Heart right ventricle (tissue), 16 donors: ENCODE results near the gene DBN1. TPM values are rescaled to one million over a fixed set of nuclear protein-coding genes. Genes with fewer than 3 reads are reported as not detected.
A peak's percentile ranks its signal among the peaks of the same experiment; 100 is the strongest.

Experiments
- ATAC-seq, 8 donors: fragments of 200-7000 bp; cut with Tn5 transposase; one replicate each; pipeline ENCODE4 v1.9.1; 2020; ENCODE audit warnings: mild to moderate bottlenecking in 8 of 8, moderate library complexity in 8 of 8, moderate number of reproducible peaks in 1 of 8
- DNase-seq, 2 donors: peaks; one replicate each; pipeline ENCODE4 v3.0.0-alpha.2; 2020
- H3K27ac ChIP-seq, 10 donors: fragments of 200-600 bp; sonication (generic) in 2 of 10; one replicate each; pipeline versions ENCODE4 v1.5.0 to v1.8.0; 2020 to 2022; ENCODE audit warnings: mild to moderate bottlenecking in 3 of 10
- H3K27me3 ChIP-seq, 7 donors: fragments of 200-600 bp; one replicate each; pipeline ENCODE4 v1.8.0; 2021 to 2022; ENCODE audit warnings: mild to moderate bottlenecking in 2 of 7
- H3K36me3 ChIP-seq, 9 donors: fragments of 200-600 bp; sonication (generic) in 1 of 9; one replicate each; pipeline versions ENCODE4 v1.5.0 to v1.8.0; 2020 to 2022; ENCODE audit warnings: mild to moderate bottlenecking in 2 of 9
- H3K4me1 ChIP-seq, 9 donors: fragments of 200-600 bp; sonication (generic) in 1 of 9; one replicate each; pipeline versions ENCODE4 v1.5.0 to v1.8.0; 2020 to 2022; ENCODE audit warnings: mild to moderate bottlenecking in 4 of 9
- H3K4me3 ChIP-seq, 10 donors: fragments of 200-600 bp; sonication (generic) in 2 of 10; one replicate each; pipeline versions ENCODE4 v1.5.0 to v1.8.0; 2020 to 2022; ENCODE audit warnings: mild to moderate bottlenecking in 7 of 10, moderate library complexity in 2 of 10
- H3K9me3 ChIP-seq, 11 donors: fragments of 200-600 bp in 10 of 11; sonication (generic) in 2 of 11; one replicate each; pipeline versions ENCODE4 v1.5.0 to v1.8.0; 2013 to 2022; ENCODE audit warnings: mild to moderate bottlenecking in 2 of 11, control low read depth in 1 of 11, moderate library complexity in 1 of 11
- WGBS, 2 donors: extraction: QIAGEN DNeasy Blood & Tissue Kit; methylation state at CpG; one replicate each; pipeline ENCODE4 v1.1.7; 2013; ENCODE audit warnings: inconsistent platforms in 1 of 2; 5-methylcytosine and 5-hydroxymethylcytosine counted together
- intact Hi-C, 10 donors: fragments of 100-400 bp; cut with DNase I; formaldehyde crosslinking; loops; one replicate each; pipeline versions ENCODE4 v1.11.1 to v1.14.2; 2022
- polyA plus RNA-seq, 2 donors: library from polyadenylated mRNA; stranded (reverse); fragments of 200-250 nt; gene quantifications; one replicate each; pipeline ENCODE4 v1.2.3, GENCODE V29; 2013
- total RNA-seq, 10 donors: library from RNA; stranded (reverse); fragmentation: NEBNext Ultra II Directional in 3 of 10; extraction: Animal tissue kit (Norgen Biotek cat#: 25700) in 3 of 10; gene quantifications; one replicate each; pipeline versions ENCODE4 v1.2.1 to v1.2.4, GENCODE V29; 2021 to 2023
- TF ChIP-seq, protein P1 (sequence below), 9 donors: fragments of 200-600 bp; sonication (generic) in 2 of 9; IDR thresholded peaks; one replicate each; pipeline versions ENCODE4 v1.5.0 to v1.8.0; 2021 to 2022; ENCODE audit warnings: antibody characterized with exemption in 9 of 9, mild to moderate bottlenecking in 5 of 9, moderate library complexity in 1 of 9
- donor health status: Arrhythmogenic right ventricular cardiomyopathy.
- donor health status: ischemic (EF 13 %, LVEDD 7.1; RV severe dilation, severe dysfunction).
- donor health status: healthy with polysubstance abuse.
- donor health status: DM: no; HTN: yes; CAD: no.
- donor health status: DM: no; HTN: no; CAD: no.
- donor health status: ischemic (EF 25% LVEDD 6.9; RV normal size, moderate dysfunction).
- donor health status: ischemic (EF 25% LVEDD 5.7; RV mildly dilated, moderate dysfunction).
- donor health status: healthy.
- donor health status: DM: yes; HTN: yes; CAD: no.
- donor health status: Ischemic cardiomyopathy.
- donor health status: ischemic (EF 35%, LVEDD 5.7; RV mildly dilated, moderate dysfunction).
- donor health status: nonischemic (EF 11% LVEDD 7.7; RV severe dilation, severe dysfunction).
- donor health status: DM: yes; HTN: yes; CAD: no.
- donor health status: PGD.
- donor health status: ischemic (EF 29% LVEDD 5.4; RV normal size, mild dysfunction).
- donor health status: nonischemic (EF 23%, LVEDD 6.1; RV moderate dilation, normal function).

DBN1 gene
- total and polyA plus RNA-seq, 12 donors: 13.1 to 52.9 (median 19.4) TPM

GRCh38 chr5:177496070-177496726 lies 22.8 kb upstream of the DBN1 start:
- Histone ChIP-seq H3K27me3 (no peaks in the 10 kb centered on the region), H3K27ac (peak overlapping the region; percentile 81 to 98 (median 94)), H3K36me3 (peaks cover 0 to 37% (median 10%) of the 10 kb centered on the region in 9 donors), H3K9me3 (no peaks in the 10 kb centered on the region), H3K4me3 (peak overlapping the region; percentile 23 to 93 (median 90)), H3K4me1 (peaks cover 15 to 78% (median 62%) of the 10 kb centered on the region in 9 donors)
- WGBS, 2 donors: 12 to 28% methylated on average over 12 of the region's 12 CpGs
- ATAC-seq: peak in 1 of 8 donors; percentile 0
- intact Hi-C loops: loop anchor here in 5 of 10 donors (2.0 to 10.0 kb wide), 6 partner anchors 39 to 184 kb away; partner anchors contain the start of genes MXD3 (in 2 of the 5) and GRK6 (in 1 of the 5)
- DNase-seq: no peak
- TF ChIP-seq, protein P1, sequence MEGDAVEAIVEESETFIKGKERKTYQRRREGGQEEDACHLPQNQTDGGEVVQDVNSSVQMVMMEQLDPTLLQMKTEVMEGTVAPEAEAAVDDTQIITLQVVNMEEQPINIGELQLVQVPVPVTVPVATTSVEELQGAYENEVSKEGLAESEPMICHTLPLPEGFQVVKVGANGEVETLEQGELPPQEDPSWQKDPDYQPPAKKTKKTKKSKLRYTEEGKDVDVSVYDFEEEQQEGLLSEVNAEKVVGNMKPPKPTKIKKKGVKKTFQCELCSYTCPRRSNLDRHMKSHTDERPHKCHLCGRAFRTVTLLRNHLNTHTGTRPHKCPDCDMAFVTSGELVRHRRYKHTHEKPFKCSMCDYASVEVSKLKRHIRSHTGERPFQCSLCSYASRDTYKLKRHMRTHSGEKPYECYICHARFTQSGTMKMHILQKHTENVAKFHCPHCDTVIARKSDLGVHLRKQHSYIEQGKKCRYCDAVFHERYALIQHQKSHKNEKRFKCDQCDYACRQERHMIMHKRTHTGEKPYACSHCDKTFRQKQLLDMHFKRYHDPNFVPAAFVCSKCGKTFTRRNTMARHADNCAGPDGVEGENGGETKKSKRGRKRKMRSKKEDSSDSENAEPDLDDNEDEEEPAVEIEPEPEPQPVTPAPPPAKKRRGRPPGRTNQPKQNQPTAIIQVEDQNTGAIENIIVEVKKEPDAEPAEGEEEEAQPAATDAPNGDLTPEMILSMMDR (IDR thresholded peaks at IDR 0.05): peak in 1 of 9 donors; percentile 20

DNA sequence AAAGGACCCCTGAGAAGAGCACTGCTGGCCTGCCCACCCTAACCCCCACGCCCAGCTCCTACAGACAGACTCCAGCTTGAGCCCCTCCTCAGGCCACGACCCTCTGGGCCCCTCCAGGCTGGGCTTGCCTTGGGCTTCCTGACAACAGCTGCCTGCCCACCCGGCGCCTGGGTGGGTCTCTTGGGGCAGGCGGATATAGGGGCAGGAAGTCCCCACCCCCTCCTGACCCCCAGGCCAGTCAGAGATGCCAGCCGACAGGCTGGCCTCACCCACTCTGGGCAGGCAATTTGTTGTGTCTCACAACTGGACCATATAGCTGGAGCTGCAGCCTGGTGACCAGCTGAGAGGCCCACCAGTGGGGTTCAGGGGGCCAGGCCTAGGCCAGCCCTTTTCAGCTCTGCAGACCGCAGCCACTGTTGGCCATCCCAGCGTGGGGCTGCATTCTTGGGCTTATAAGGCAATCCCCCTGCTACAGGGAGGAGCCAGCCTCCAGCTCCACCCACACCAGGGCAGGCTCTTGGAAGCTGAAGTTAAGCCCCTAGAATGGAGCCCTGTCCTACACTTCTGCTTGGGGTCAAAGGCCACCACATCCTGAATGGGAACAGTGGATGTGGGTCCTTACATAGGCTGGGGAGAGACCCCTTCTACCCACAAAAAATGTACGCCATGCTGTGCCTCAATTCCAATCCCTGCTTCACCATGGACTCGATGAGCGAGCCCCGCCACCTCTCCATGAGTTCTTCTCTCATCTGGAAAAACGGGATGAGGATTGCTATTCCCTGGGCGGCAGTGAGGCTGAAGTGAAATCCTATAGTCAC lies 22.0 kb upstream of the DBN1 start:
- peaks cover 0 to 44% (median 16%) of the 10 kb centered on the region in 9 donors for H3K36me3 ChIP-seq
- intact Hi-C loops: loop anchor here in 5 of 10 donors (2.0 to 10.0 kb wide), 6 partner anchors 38 to 183 kb away; partner anchors contain the start of genes MXD3 (in 2 of the 5) and GRK6 (in 1 of the 5)
- H3K27me3 ChIP-seq: no peaks in the 10 kb centered on the region
- H3K27ac ChIP-seq: peak overlapping the region in 9 of 10 donors; percentile 29 to 98 (median 95)
- peaks cover 15 to 70% (median 54%) of the 10 kb centered on the region in 9 donors for H3K4me1 ChIP-seq
- ATAC-seq (peak in 7 of 8 donors; percentile 5 to 33 (median 8)), DNase-seq (peak; percentile 57 to 63)
- no peaks in the 10 kb centered on the region for H3K9me3 ChIP-seq
- WGBS, 2 donors: 58 to 59% methylated on average over 13 to 14 of the region's 14 CpGs
- peak overlapping the region in 9 of 10 donors; percentile 77 to 93 (median 91) for H3K4me3 ChIP-seq
- TF ChIP-seq, protein P1 (IDR thresholded peaks at IDR 0.05): peak in 1 of 9 donors; percentile 3

DNA sequence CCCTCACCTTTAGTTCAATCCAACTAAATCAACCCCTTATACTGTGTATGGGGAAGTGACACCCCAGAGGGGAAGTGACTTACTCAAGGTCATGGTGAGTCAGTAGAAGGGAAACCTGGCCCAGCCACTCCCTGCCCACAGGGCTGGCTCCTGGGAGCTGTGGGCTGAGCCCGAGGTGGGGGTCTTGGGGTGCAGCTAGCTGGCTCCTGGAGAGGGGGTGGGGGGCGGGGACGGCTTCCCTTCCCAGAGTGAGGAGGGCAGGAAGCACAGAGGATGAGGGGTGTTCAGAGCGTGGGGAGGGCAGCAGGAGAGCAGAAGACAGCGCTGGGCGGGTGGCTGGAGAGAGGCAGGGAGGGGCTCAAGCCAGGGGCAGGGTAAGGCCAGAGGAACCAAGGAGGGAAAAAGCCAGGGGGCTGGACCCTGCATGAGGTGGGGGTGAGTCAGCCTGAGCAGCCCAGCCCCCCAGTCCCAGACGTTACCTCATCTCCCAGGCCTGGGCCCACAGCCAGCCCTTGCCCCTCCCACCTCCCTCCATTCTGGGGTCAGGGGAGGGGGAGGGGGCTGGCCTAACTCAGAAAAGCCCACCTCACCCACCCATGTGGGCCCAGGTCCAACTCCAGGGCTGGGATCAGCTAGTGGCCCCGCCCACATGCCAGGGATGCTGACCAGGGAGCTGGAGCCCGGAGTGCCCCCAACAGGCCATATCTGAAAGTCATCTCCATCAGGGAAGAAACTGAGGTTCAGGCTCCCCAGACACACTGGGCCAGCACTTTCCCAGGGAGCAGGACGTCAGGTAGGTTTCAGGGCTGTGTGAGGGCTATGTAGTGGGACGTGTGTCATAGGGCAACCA lies 21.1 kb upstream of the DBN1 start:
- intact Hi-C loops: loop anchor here in 3 of 10 donors (5.0 to 10.0 kb wide), 3 partner anchors 37 to 182 kb away; partner anchors contain the start of gene MXD3 (in 2 of the 3)
- Histone ChIP-seq H3K9me3 (no peaks in the 10 kb centered on the region), H3K4me3 (peak overlapping the region in 8 of 10 donors; percentile 23 to 93 (median 86))

More for the DNA sequence above, 21.1 kb upstream of the DBN1 start:
- TF ChIP-seq, protein P1 (IDR thresholded peaks at IDR 0.05): peak in 7 of 9 donors; percentile 8 to 43 (median 31)
- ATAC-seq (peak in 6 of 8 donors; percentile 2 to 41 (median 18)), DNase-seq (peak; percentile 65 to 66)
- H3K4me1 ChIP-seq: peaks cover 15 to 66% (median 52%) of the 10 kb centered on the region in 9 donors
- H3K36me3 ChIP-seq: peaks cover 0 to 53% (median 24%) of the 10 kb centered on the region in 9 donors
- H3K27me3 ChIP-seq: no peaks in the 10 kb centered on the region
- 50 to 60% methylated on average over 11 of the region's 11 CpGs for WGBS, 2 donors
- H3K27ac ChIP-seq: peak overlapping the region in 9 of 10 donors; percentile 29 to 98 (median 95)
